Measurements from ENCODE around the gene TNRC6C.

Gene TNRC6C, protein sequence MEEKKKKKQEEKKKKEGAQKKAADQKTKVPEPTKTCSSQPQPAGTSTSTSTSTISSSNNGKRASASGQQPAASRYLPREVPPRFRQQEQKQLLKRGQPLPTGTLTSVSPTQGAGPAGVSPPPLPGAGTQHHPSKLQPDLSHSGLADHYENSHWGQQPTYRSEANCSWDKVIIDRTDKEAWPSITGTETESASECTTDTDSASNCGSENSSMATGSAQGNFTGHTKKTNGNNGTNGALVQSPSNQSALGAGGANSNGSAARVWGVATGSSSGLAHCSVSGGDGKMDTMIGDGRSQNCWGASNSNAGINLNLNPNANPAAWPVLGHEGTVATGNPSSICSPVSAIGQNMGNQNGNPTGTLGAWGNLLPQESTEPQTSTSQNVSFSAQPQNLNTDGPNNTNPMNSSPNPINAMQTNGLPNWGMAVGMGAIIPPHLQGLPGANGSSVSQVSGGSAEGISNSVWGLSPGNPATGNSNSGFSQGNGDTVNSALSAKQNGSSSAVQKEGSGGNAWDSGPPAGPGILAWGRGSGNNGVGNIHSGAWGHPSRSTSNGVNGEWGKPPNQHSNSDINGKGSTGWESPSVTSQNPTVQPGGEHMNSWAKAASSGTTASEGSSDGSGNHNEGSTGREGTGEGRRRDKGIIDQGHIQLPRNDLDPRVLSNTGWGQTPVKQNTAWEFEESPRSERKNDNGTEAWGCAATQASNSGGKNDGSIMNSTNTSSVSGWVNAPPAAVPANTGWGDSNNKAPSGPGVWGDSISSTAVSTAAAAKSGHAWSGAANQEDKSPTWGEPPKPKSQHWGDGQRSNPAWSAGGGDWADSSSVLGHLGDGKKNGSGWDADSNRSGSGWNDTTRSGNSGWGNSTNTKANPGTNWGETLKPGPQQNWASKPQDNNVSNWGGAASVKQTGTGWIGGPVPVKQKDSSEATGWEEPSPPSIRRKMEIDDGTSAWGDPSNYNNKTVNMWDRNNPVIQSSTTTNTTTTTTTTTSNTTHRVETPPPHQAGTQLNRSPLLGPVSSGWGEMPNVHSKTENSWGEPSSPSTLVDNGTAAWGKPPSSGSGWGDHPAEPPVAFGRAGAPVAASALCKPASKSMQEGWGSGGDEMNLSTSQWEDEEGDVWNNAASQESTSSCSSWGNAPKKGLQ (N-terminal part only)

GRCh38 chr17:77957857-77958715 is at the start of gene TNRC6C:
TNRC6C (plus strand) TSS chr17:77958703; CDS start chr17:78004207, 45,504 bp downstream.
- peak; percentile 99 for DNase-seq

GRCh38 chr17:77909236-77909635 is 49.3 kb upstream of the TNRC6C start:
- no peak for DNase-seq

DNA sequence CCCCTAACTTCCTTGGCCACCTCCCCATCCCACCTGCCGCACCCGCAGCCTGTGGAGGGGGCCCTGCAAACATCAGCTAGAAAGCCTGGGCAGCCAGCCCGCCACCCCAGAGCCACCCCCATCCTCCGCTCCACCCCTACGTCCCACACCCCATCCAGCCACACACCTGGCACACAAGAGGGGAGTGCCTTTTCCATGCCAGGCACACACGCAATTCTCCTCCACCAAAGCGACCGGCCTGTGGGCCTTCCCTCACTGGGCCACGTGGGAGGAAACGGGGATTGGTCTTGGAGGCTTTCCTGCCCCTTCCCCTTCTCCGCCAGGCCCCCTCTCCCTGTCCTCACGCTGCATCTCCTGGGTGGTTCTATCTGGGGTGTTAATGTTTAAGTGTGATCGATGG is 48.7 kb upstream of the TNRC6C start:
- DNase-seq, result no peak

GRCh38 chr17:77914385-77915254 is 43.9 kb upstream of the TNRC6C start:
- no peak for DNase-seq

DNA sequence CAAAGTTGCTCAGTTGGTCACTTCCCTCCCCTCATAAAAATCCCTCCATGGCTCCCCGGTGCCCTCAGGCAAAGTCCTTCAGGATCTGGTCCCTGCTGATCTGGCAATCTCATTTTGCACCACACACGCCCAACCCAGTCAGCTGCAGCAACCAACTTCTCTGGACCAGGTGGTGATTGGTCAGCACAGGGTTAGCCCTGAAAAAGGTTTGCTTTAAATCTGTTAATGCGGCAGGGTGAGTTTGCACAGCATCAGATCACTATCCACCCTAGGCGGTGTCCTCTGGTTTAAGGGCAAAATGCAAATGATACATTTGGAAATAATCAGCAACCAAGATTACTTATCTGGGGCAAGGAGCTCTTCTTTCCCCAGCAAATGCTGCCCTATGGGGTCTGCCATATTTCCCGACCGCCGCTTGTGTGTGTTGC is 42.9 kb upstream of the TNRC6C start:
- DNase-seq, result no peak

- no peak for DNase-seq
Measured at GRCh38 chr17:77916264-77916663, 42.2 kb upstream of the TNRC6C start.

DNA sequence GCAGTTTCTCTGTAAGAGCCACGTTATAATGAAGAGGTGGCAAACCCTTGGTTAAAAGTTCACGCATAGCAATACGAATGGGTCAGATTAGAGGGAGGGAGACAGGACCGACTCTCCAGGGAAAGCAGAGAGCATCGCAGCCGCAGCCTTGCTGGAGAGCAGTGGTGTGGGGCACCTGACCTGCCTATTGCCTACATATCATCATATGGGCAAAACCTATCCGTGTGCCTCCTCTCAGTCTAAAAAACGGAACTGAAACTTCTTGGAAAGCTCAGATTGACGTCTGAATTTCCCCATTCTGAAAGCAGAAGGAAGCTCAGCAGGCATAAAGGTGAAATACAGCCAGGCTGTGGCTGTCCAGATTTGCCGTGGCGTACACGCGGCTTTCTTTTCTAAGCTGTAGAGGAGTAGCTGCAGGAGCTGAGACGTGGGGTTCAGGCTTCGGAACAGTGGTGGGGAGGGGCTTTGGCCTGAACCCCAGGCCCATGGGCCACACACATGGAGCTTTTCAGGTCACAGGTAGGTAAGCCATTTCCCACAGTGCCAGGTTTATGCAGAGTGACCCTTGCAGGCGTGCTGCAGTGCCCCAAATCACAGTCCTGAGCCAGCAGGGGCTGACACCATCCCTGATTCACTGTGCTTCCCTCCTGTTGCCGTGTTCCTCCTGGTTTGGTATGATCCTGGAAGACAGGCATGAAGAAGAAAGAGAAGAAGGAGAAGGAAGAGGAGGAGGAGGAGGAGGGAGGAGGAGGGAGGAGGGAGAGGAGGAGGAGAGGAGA is 41.6 kb upstream of the TNRC6C start:
- DNase-seq, result peak; percentile 38

DNA sequence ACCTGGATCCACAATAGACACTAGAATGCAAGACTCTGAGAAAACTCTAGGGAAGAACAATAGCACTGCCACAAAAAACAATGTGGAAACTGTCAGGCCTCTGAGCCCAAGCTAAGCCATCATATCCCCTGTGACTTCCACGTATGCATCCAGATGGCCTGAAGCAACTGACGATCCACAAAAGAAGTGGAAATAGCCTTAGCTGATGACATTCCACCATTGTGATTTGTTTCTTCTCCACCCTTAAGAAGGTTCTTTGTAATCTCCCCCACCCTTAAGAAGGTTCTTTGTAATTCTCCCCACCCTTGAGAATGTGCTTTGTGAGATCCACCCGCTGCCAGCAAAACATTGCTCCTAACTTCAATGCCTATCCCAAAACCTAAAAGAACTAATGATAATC is 39.2 kb upstream of the TNRC6C start:
- no peak for DNase-seq

DNA sequence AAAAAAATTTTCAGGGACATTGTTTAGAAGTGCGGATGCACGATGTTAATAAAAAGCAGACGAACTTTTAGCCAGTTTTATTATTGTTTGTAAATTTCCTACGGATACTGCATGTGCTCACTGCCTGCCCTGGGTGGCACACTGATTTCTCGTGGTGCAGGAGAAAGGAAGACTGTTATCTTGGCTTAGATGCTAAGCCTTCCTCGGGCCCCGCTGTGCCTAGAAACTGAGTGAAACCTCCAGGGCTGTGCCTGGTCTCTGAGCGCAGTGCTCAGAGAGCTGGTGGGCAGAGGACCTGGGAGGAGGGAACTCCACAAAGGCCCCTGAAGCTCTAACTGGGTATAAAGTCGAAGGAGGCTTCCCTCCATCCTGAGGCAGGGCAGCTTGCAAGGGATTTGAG is 35.4 kb upstream of the TNRC6C start:
- DNase-seq, result no peak

DNA sequence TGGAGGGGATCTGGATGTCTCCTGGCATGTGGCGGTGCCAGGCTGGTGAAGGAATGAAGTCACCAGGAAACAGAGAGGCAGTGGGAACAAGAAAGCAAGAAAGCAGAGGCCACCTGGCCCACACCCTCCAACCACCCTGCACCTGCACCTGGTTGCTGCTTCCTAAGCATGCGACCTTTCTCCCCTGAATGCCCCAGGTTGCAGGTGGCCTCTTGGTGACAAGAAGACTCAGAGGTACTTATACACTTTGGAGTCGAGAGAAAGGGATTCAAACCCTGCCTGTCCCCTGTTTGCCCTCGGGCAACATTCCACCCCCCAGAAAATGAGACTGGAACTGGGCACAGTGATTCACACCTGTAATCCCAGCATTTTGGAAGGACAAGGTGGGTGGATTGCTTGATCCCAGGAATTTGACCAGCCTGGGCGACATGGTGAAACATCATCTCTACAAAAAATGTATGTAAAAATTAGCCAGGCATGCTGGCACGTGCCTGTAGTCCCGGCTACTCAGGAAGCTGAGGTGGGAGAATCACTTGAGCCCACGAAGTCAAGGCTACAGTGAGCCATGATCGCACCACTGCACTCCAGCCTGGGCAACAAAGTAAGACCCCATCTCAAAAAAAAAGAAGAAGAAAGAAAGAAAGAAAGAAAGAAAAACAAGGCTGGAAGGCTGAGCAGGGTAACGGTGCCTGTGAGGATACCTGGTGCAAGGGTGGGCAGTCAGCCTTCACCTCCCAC is 34.6 kb upstream of the TNRC6C start:
- DNase-seq, result no peak

DNA sequence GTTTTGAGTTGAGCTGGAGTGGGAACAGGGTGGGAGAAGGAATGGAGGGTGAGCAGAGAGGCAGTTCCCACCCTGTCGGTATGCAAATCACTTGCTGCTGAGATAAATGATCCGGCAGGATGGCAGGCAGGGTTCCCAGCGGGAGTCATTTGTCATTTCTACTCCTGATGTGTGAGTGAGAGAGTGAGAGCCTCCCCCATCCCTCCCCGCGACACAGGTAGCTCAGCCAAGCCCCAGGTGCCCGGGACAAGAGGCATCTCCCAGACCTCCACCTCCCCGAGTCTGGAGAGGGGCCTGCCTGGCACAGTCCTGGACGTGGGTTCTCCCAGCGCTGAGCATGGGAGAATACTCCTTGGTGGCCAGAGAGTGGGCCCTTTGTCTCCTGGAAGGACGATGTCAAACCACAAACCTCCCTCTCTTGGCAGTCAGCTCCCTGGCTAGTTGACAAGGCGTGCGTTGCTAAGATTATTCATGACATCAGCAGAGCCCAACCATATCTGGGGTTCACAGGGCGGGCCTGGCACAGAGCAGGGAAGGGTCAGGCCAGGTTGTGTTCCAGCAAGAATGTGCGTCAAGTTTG is 33.7 kb upstream of the TNRC6C start:
- DNase-seq, result peak; percentile 94

DNA sequence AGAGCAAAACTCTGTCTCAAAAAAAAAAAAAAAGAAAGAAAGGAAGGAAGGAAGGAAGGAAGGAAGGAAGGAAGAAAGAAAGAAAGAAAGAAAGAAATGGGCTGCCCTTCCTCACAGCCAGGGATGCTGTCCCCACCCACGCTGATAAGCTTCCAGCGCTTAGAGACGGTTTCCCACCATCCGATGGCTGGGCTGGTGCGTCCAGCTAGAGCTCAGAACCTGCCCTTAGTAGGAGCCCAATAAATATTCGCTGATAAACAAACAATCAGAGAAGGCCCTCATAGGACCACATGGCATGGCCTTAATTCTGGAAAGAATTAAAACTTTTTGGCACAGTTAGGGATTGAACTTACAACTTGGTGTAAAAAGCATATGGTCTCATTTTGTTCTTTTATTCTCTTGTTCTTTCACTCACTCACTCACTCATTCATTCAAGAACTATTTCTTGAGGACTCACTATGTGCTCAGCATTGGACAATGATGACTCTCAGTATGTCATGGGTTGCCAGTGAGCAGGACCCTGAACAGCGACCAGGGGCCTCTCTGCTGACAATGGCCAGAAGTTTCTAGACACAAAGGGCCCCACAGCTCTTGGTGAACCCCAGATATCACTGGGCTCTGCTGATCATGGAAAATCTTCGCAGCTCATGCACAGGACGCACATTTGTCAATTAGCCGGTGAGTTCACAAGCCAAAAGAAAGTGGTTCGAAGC is 32.5 kb upstream of the TNRC6C start:
- peak; percentile 23 for DNase-seq

DNA sequence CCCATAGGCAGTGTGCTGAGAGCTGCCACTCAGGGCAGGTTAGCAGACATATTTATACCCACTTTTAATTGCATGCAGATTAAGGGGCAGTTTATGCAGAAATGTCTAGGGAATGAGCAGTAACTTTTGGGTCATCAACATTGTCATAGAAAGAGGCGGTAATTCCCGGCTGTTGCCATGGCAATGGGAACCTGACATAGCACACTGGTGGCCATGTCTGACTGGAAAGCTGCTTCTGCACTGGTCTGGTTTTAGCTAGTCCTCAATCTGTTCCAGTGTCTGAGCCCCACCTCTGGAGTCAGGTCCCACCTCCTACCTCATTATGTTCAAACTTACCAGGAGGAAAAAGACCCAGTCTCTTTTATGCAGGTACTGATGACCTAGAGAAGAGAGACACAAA is 31.5 kb upstream of the TNRC6C start:
- DNase-seq, result no peak

- DNase-seq, result no peak
Measured at GRCh38 chr17:77927777-77928518, 30.6 kb upstream of the TNRC6C start.

DNA sequence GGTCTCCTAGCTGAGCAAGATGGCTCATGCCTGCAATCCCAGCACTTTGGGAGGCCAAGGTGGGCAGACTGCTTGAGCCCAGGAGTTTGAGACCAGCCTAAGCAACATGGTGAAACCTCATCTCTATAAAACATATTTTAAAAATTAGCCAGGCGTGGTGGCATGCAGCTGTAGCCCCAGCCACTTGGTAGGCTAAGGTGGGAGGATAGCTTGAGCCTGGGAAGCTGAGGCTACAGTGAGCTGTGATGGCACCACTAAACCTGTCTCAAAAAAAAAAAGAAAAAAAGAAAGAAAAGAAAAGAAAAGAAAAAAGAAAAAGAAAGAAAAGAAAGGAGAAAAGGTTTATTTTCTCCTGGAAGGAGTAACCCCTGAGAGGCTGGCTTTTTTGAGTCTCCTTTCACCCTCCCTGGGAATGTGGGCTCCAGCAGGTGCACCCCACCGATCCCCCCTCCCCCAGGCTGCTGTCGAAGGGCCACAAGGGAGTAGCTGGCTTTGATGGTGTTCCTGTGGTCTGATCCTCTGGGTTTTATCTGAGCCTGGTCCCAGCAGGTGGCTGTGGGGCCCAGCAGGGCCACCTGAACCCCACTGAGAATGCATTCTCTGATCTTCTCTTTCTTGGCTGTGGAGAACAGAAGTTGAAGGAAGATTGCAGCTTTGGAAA is 29.9 kb upstream of the TNRC6C start:
- no peak for DNase-seq

DNA sequence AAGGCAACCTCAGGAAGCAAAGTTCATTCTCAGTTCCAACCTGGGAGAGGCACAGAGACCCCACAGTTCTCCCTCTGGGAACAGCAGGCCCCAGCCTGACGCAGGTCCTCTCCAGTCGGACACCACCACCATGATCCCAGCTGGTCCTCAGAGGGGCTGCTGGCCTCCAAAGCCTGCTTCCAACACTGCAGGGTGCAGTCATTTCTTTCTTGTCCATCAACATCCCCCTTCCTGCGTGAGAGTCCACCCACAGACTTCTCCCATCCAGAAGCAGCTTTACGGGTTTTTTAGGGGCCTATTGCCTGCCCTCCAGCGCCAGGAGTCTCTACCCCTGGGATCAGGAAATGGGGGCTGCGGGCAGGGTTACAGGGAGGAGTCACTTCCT is 29.3 kb upstream of the TNRC6C start:
- no peak for DNase-seq

DNA sequence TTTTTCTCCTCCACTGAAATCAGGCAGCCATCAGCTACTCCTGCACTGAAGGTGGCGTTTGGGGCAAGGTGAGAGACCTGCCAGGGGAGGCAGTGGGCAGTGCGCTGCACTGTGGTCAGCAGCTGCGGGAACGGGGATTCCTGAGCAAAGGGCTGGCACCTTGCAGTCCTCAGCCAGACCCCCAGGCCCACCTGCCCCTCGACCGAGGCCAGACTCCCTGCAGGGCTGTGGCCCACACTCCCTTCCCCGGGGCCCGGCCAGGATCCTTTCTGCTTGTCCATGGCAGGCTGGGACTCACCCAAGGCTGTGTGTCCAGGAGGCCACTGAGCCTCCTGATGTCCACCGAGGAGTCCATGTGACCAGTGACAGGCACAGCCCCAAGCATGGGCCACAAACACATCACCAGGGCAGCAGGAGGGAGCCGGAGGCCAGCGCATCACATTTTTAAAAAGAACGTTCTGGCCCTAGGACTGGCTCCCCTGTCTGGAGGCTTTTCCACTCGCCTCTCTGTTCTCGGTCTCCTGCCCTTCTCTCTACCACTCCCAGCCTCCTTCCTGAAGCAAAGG is 28.5 kb upstream of the TNRC6C start:
- no peak for DNase-seq
